HPDE6-E6E7 (cell line): ENCODE measurements around the gene CFAP97D2.
"Not testable (repeated sequence)": the region's sequence is repeated elsewhere in the genome, so short reads cannot be mapped to it uniquely, and the experiment has no call there.

Source experiments
- DNase-seq: peaks from one replicate; pipeline ENCODE4 v3.0.0; 2011; ENCODE audit warnings: missing footprints; ENCODE audit errors: extremely low spot score

The CFAP97D2 gene

GRCh38 chr13:114143806-114144605 is 35.1 kb upstream of the CFAP97D2 start:
- DNase-seq = peak; percentile 41

- DNase-seq = no peak
These were observed 34.3 kb upstream of the CFAP97D2 start for GRCh38 chr13:114144606-114145244.

- no peak for DNase-seq
These were observed 33.8 kb upstream of the CFAP97D2 start for GRCh38 chr13:114145256-114145655.

- no peak for DNase-seq
These were observed 33.3 kb upstream of the CFAP97D2 start for GRCh38 chr13:114145722-114146121.

GRCh38 chr13:114146173-114146572 is 32.9 kb upstream of the CFAP97D2 start:
- DNase-seq = no peak

GRCh38 chr13:114146629-114147028 is 32.4 kb upstream of the CFAP97D2 start:
- no peak for DNase-seq

GRCh38 chr13:114147803-114148520 is 31.1 kb upstream of the CFAP97D2 start:
- DNase-seq = no peak

GRCh38 chr13:114148521-114148855 is 30.6 kb upstream of the CFAP97D2 start:
- DNase-seq = no peak

GRCh38 chr13:114148886-114149285 is 30.2 kb upstream of the CFAP97D2 start:
- not testable (repeated sequence) for DNase-seq

GRCh38 chr13:114149774-114150740 is 29.0 kb upstream of the CFAP97D2 start:
- DNase-seq = no peak

GRCh38 chr13:114151031-114151430 is 28.0 kb upstream of the CFAP97D2 start:
- DNase-seq = no peak

- peak; percentile 66 for DNase-seq
These were observed 27.3 kb upstream of the CFAP97D2 start for GRCh38 chr13:114151565-114152284.

- no peak for DNase-seq
These were observed 26.8 kb upstream of the CFAP97D2 start for GRCh38 chr13:114152285-114152645.

- no peak for DNase-seq
These were observed 26.2 kb upstream of the CFAP97D2 start for GRCh38 chr13:114152831-114153371.

GRCh38 chr13:114153485-114154080 is 25.5 kb upstream of the CFAP97D2 start:
- no peak for DNase-seq

- no peak for DNase-seq
These were observed 24.6 kb upstream of the CFAP97D2 start for GRCh38 chr13:114154476-114154875.

GRCh38 chr13:114155320-114155719 is 23.7 kb upstream of the CFAP97D2 start:
- DNase-seq = no peak

GRCh38 chr13:114155926-114156883 is 22.9 kb upstream of the CFAP97D2 start:
- no peak for DNase-seq

- no peak for DNase-seq
These were observed 21.1 kb upstream of the CFAP97D2 start for GRCh38 chr13:114157869-114158495.
